ENCODE data around the gene DHRS3.

The DHRS3 gene

GRCh38 chr1:12618661-12618964, 603 bp upstream of the DHRS3 start:
- peaks cover 29 to 42% of the 10 kb centered on the region in 2 donors for H3K4me1 ChIP-seq (ENCODE audit: control insufficient read depth in 1 of 2, insufficient read depth in 2 of 2, low read length in 2 of 2)
- peaks cover 0 to under 1% of the 10 kb centered on the region in 2 donors for H3K36me3 ChIP-seq (ENCODE audit: control insufficient read depth in 1 of 2, insufficient read depth in 2 of 2, low read length in 2 of 2)
- peak overlapping the region; percentile 92 for H3K27ac ChIP-seq (ENCODE audit: low read depth, low read length)
- no peaks in the 10 kb centered on the region for H3K27me3 ChIP-seq (ENCODE audit: control insufficient read depth in 1 of 2, insufficient read depth in 2 of 2, low read length in 2 of 2)
- H3K9ac ChIP-seq (ENCODE audit: low read depth in 1 of 2, low read length in 2 of 2): peak overlapping the region; percentile 71 to 77
- H3K4me3 ChIP-seq (ENCODE audit: low read depth in 1 of 2, low read length in 2 of 2): peak overlapping the region; percentile 66 to 87
- no peaks in the 10 kb centered on the region for H3K9me3 ChIP-seq (ENCODE audit: control insufficient read depth in 1 of 2, low read length in 2 of 2)

- Histone ChIP-seq H3K9ac (ENCODE audit: low read depth in 1 of 2, low read length in 2 of 2) (peak overlapping the region; percentile 84 to 91), H3K27ac (ENCODE audit: low read depth, low read length) (peak overlapping the region; percentile 92), H3K9me3 (ENCODE audit: control insufficient read depth in 1 of 2, low read length in 2 of 2) (no peaks in the 10 kb centered on the region), H3K4me3 (ENCODE audit: low read depth in 1 of 2, low read length in 2 of 2) (peak overlapping the region; percentile 66 to 87), H3K36me3 (ENCODE audit: control insufficient read depth in 1 of 2, insufficient read depth in 2 of 2, low read length in 2 of 2) (peaks cover 0 to 7% of the 10 kb centered on the region in 2 donors), H3K27me3 (ENCODE audit: control insufficient read depth in 1 of 2, insufficient read depth in 2 of 2, low read length in 2 of 2) (no peaks in the 10 kb centered on the region), H3K4me1 (ENCODE audit: control insufficient read depth in 1 of 2, insufficient read depth in 2 of 2, low read length in 2 of 2) (peaks cover 32 to 46% of the 10 kb centered on the region in 2 donors)
Observed at GRCh38 chr1:12617511-12617900, 504 bp downstream of the DHRS3 start.

- Histone ChIP-seq H3K4me1 (ENCODE audit: control insufficient read depth in 1 of 2, insufficient read depth in 2 of 2, low read length in 2 of 2) (peaks cover 32 to 46% of the 10 kb centered on the region in 2 donors), H3K9ac (ENCODE audit: low read depth in 1 of 2, low read length in 2 of 2) (peak overlapping the region; percentile 84 to 91), H3K27me3 (ENCODE audit: control insufficient read depth in 1 of 2, insufficient read depth in 2 of 2, low read length in 2 of 2) (no peaks in the 10 kb centered on the region), H3K9me3 (ENCODE audit: control insufficient read depth in 1 of 2, low read length in 2 of 2) (no peaks in the 10 kb centered on the region), H3K27ac (ENCODE audit: low read depth, low read length) (peak overlapping the region; percentile 88), H3K36me3 (ENCODE audit: control insufficient read depth in 1 of 2, insufficient read depth in 2 of 2, low read length in 2 of 2) (peaks cover 0 to 13% of the 10 kb centered on the region in 2 donors), H3K4me3 (ENCODE audit: low read depth in 1 of 2, low read length in 2 of 2) (peak overlapping the region; percentile 66 to 87)
Observed at GRCh38 chr1:12616709-12617373, 1.2 kb downstream of the DHRS3 start.

- peaks cover 32 to 46% of the 10 kb centered on the region in 2 donors for H3K4me1 ChIP-seq (ENCODE audit: control insufficient read depth in 1 of 2, insufficient read depth in 2 of 2, low read length in 2 of 2)
- no peaks in the 10 kb centered on the region for H3K27me3 ChIP-seq (ENCODE audit: control insufficient read depth in 1 of 2, insufficient read depth in 2 of 2, low read length in 2 of 2)
Observed at GRCh38 chr1:12615865-12616708, 1.9 kb downstream of the DHRS3 start.

GRCh38 chr1:12615159-12615864, 2.7 kb downstream of the DHRS3 start:
- H3K9me3 ChIP-seq (ENCODE audit: control insufficient read depth in 1 of 2, low read length in 2 of 2): no peaks in the 10 kb centered on the region
- H3K27ac ChIP-seq (ENCODE audit: low read depth, low read length): peak overlapping the region; percentile 88
- peak overlapping the region; percentile 84 to 91 for H3K9ac ChIP-seq (ENCODE audit: low read depth in 1 of 2, low read length in 2 of 2)
- no peaks in the 10 kb centered on the region for H3K27me3 ChIP-seq (ENCODE audit: control insufficient read depth in 1 of 2, insufficient read depth in 2 of 2, low read length in 2 of 2)
- peaks cover 33 to 40% of the 10 kb centered on the region in 2 donors for H3K4me1 ChIP-seq (ENCODE audit: control insufficient read depth in 1 of 2, insufficient read depth in 2 of 2, low read length in 2 of 2)
- H3K4me3 ChIP-seq (ENCODE audit: low read depth in 1 of 2, low read length in 2 of 2): peak overlapping the region; percentile 66 to 87
- H3K36me3 ChIP-seq (ENCODE audit: control insufficient read depth in 1 of 2, insufficient read depth in 2 of 2, low read length in 2 of 2): peaks cover 5 to 26% of the 10 kb centered on the region in 2 donors

More at GRCh38 chr1:12615865-12616708, 1.9 kb downstream of the DHRS3 start:
- Histone ChIP-seq H3K4me3 (ENCODE audit: low read depth in 1 of 2, low read length in 2 of 2) (peak overlapping the region; percentile 66 to 87), H3K9ac (ENCODE audit: low read depth in 1 of 2, low read length in 2 of 2) (peak overlapping the region; percentile 84 to 91), H3K9me3 (ENCODE audit: control insufficient read depth in 1 of 2, low read length in 2 of 2) (no peaks in the 10 kb centered on the region), H3K27ac (ENCODE audit: low read depth, low read length) (peak overlapping the region; percentile 88), H3K36me3 (ENCODE audit: control insufficient read depth in 1 of 2, insufficient read depth in 2 of 2, low read length in 2 of 2) (peaks cover 0 to 18% of the 10 kb centered on the region in 2 donors)

- peak overlapping the region; percentile 88 for H3K27ac ChIP-seq (ENCODE audit: low read depth, low read length)
- no peaks in the 10 kb centered on the region for H3K9me3 ChIP-seq (ENCODE audit: control insufficient read depth in 1 of 2, low read length in 2 of 2)
- H3K36me3 ChIP-seq (ENCODE audit: control insufficient read depth in 1 of 2, insufficient read depth in 2 of 2, low read length in 2 of 2): peaks cover 5 to 28% of the 10 kb centered on the region in 2 donors
- H3K4me3 ChIP-seq (ENCODE audit: low read depth in 1 of 2, low read length in 2 of 2): peak overlapping the region; percentile 66 to 87
- H3K4me1 ChIP-seq (ENCODE audit: control insufficient read depth in 1 of 2, insufficient read depth in 2 of 2, low read length in 2 of 2): peaks cover 27 to 34% of the 10 kb centered on the region in 2 donors
- peak overlapping the region; percentile 84 to 91 for H3K9ac ChIP-seq (ENCODE audit: low read depth in 1 of 2, low read length in 2 of 2)
- no peaks in the 10 kb centered on the region for H3K27me3 ChIP-seq (ENCODE audit: control insufficient read depth in 1 of 2, insufficient read depth in 2 of 2, low read length in 2 of 2)
Observed at GRCh38 chr1:12614402-12615158, 3.4 kb downstream of the DHRS3 start.

GRCh38 chr1:12613180-12613579, 4.8 kb downstream of the DHRS3 start:
- Histone ChIP-seq H3K4me1 (ENCODE audit: control insufficient read depth in 1 of 2, insufficient read depth in 2 of 2, low read length in 2 of 2) (peaks cover 32 to 36% of the 10 kb centered on the region in 2 donors), H3K4me3 (ENCODE audit: low read depth in 1 of 2, low read length in 2 of 2) (no peak overlapping the region), H3K36me3 (ENCODE audit: control insufficient read depth in 1 of 2, insufficient read depth in 2 of 2, low read length in 2 of 2) (peaks cover 5 to 31% of the 10 kb centered on the region in 2 donors), H3K9ac (ENCODE audit: low read depth in 1 of 2, low read length in 2 of 2) (no peak overlapping the region), H3K9me3 (ENCODE audit: control insufficient read depth in 1 of 2, low read length in 2 of 2) (no peaks in the 10 kb centered on the region), H3K27ac (ENCODE audit: low read depth, low read length) (no peak overlapping the region), H3K27me3 (ENCODE audit: control insufficient read depth in 1 of 2, insufficient read depth in 2 of 2, low read length in 2 of 2) (no peaks in the 10 kb centered on the region)

GRCh38 chr1:12610941-12611340, 7.1 kb downstream of the DHRS3 start:
- H3K9ac ChIP-seq (ENCODE audit: low read depth in 1 of 2, low read length in 2 of 2): no peak overlapping the region
- peaks cover 32 to 36% of the 10 kb centered on the region in 2 donors for H3K4me1 ChIP-seq (ENCODE audit: control insufficient read depth in 1 of 2, insufficient read depth in 2 of 2, low read length in 2 of 2)
- H3K36me3 ChIP-seq (ENCODE audit: control insufficient read depth in 1 of 2, insufficient read depth in 2 of 2, low read length in 2 of 2): peaks cover 5 to 43% of the 10 kb centered on the region in 2 donors
- H3K27me3 ChIP-seq (ENCODE audit: control insufficient read depth in 1 of 2, insufficient read depth in 2 of 2, low read length in 2 of 2): no peaks in the 10 kb centered on the region
- no peak overlapping the region for H3K4me3 ChIP-seq (ENCODE audit: low read depth in 1 of 2, low read length in 2 of 2)
- H3K27ac ChIP-seq (ENCODE audit: low read depth, low read length): no peak overlapping the region
- no peaks in the 10 kb centered on the region for H3K9me3 ChIP-seq (ENCODE audit: control insufficient read depth in 1 of 2, low read length in 2 of 2)

- no peaks in the 10 kb centered on the region for H3K9me3 ChIP-seq (ENCODE audit: control insufficient read depth in 1 of 2, low read length in 2 of 2)
- no peaks in the 10 kb centered on the region for H3K27me3 ChIP-seq (ENCODE audit: control insufficient read depth in 1 of 2, insufficient read depth in 2 of 2, low read length in 2 of 2)
- H3K4me3 ChIP-seq (ENCODE audit: low read depth in 1 of 2, low read length in 2 of 2): no peak overlapping the region
- no peak overlapping the region for H3K27ac ChIP-seq (ENCODE audit: low read depth, low read length)
- peaks cover 29 to 37% of the 10 kb centered on the region in 2 donors for H3K4me1 ChIP-seq (ENCODE audit: control insufficient read depth in 1 of 2, insufficient read depth in 2 of 2, low read length in 2 of 2)
- no peak overlapping the region for H3K9ac ChIP-seq (ENCODE audit: low read depth in 1 of 2, low read length in 2 of 2)
- H3K36me3 ChIP-seq (ENCODE audit: control insufficient read depth in 1 of 2, insufficient read depth in 2 of 2, low read length in 2 of 2): peaks cover 5 to 43% of the 10 kb centered on the region in 2 donors
Observed at GRCh38 chr1:12610305-12610935, 7.6 kb downstream of the DHRS3 start.
